ENCODE results near the gene NRXN2. TPM values are rescaled to one million over a fixed set of nuclear protein-coding genes. Genes with fewer than 3 reads are reported as not detected.
A peak's percentile ranks its signal among the peaks of the same experiment; 100 is the strongest.

The NRXN2 gene
- total and polyA plus RNA-seq, 2 donors (not counting 3 experiments of a cell fraction or from before 2014, with no cell fraction given): not detected

- Histone ChIP-seq H3K27ac (ENCODE audit: insufficient read depth, low read depth, low read length) (no peak overlapping the region), H3K79me2 (ENCODE audit: control insufficient read depth, insufficient read depth, low read length) (no peaks in the 10 kb centered on the region), H2AFZ (ENCODE audit: low read depth, low read length) (no peak overlapping the region), H3K9me3 (replicated peaks; ENCODE audit: control insufficient read depth, insufficient read depth, low read length) (no peaks in the 10 kb centered on the region), H3K4me1 (ENCODE audit: control insufficient read depth, extremely low read depth, insufficient read depth, low read length) (no peaks in the 10 kb centered on the region), H3K27me3 (ENCODE audit: control insufficient read depth in 2 of 2, insufficient read depth in 2 of 2, low read length in 2 of 2) (peaks cover 0 to 2% of the 10 kb centered on the region in 2 experiments), H3K4me3 (replicated peaks in 1 of 3; ENCODE audit: insufficient read depth in 1 of 3, low read depth in 1 of 3, low read length in 3 of 3) (no peak overlapping the region), H3K36me3 (ENCODE audit: control insufficient read depth in 2 of 2, extremely low read depth in 1 of 2, insufficient read depth in 2 of 2, low read length in 2 of 2) (no peaks in the 10 kb centered on the region), H3K9ac (replicated peaks; ENCODE audit: extremely low read depth, insufficient read depth, low read length) (no peak overlapping the region), H3K9me1 (replicated peaks; ENCODE audit: control insufficient read depth, extremely low read depth, insufficient read depth, low read length) (no peaks in the 10 kb centered on the region), H3K4me2 (ENCODE audit: insufficient read depth, low read length) (no peak overlapping the region), H4K20me1 (replicated peaks; ENCODE audit: control insufficient read depth, extremely low read depth, insufficient read depth, low read length) (no peaks in the 10 kb centered on the region)
- DNase-seq (ENCODE audit: low read depth, low spot score): peak; percentile 71
- TF ChIP-seq GATA2 (IDR thresholded peaks at IDR 0.05; ENCODE audit: insufficient read depth, insufficient read length, low read depth, low read length) (no peak), CTCF (IDR thresholded peaks at IDR 0.05; ENCODE audit: extremely low read depth in 1 of 2, insufficient read depth in 1 of 2, low read depth in 1 of 2, low read length in 2 of 2) (peak; percentile 85 to 89), EZH2 (IDR thresholded peaks at IDR 0.05; ENCODE audit: borderline replicate concordance, low read depth, low read length, severe bottlenecking) (no peak), POLR2A (IDR thresholded peaks at IDR 0.05; ENCODE audit: low read depth, low read length) (no peak), MYC (IDR thresholded peaks at IDR 0.05; ENCODE audit: low read depth, low read length) (no peak)
- TF ChIP-seq, protein P1, sequence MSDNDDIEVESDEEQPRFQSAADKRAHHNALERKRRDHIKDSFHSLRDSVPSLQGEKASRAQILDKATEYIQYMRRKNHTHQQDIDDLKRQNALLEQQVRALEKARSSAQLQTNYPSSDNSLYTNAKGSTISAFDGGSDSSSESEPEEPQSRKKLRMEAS (IDR thresholded peaks at IDR 0.05; ENCODE audit: insufficient read depth, insufficient read length): no peak
- intact Hi-C loops (cut with micrococcal nuclease) (loop anchor here (1.0 kb wide), 3 partner anchors 99 to 203 kb away; no protein-coding TSS in a partner anchor), dilution Hi-C loops (cut with MboI; ENCODE audit: extremely low pct_ligation_motif_present, low sequenced_read_pairs) (no loop called here)
- FAIRE-seq: peak; percentile 73
- ChIA-PET POLR2A (no interaction called here), CTCF (interaction anchor here (0.6 to 9.5 kb wide), 22 partner anchors 14 to 226 kb away, joined by 3 to 143 read pairs (median 5); no protein-coding TSS in a partner anchor)
- no TSS peak for BruUV-seq (replicated peaks)
These were observed 70.2 kb downstream of the NRXN2 start for GRCh38 chr11:64652586-64653387.

Data from endothelial cell of umbilical vein (primary cell).